Activated naive CD4-positive, alpha-beta T cell treated with anti-CD3 and anti-CD28 coated beads, Interleukin-2, amount 50 U/mL, for 24 hours (primary cell): ENCODE data around the gene TMEM9B.
"Not testable (repeated sequence)": the region's sequence is repeated elsewhere in the genome, so short reads cannot be mapped to it uniquely, and the experiment has no call there.

Source experiments
- H3K27ac Mint-ChIP-seq: one replicate; pipeline ENCODE4 v1.8.0; 2021; ENCODE audit warnings: mild to moderate bottlenecking, mixed read lengths
- H3K27me3 Mint-ChIP-seq: one replicate; pipeline ENCODE4 v1.8.0; 2021; ENCODE audit warnings: mixed read lengths
- H3K36me3 Mint-ChIP-seq: one replicate; pipeline ENCODE4 v1.8.0; 2021; ENCODE audit warnings: mixed read lengths
- H3K4me1 Mint-ChIP-seq: one replicate; pipeline ENCODE4 v1.8.0; 2021; ENCODE audit warnings: mixed read lengths
- H3K4me3 Mint-ChIP-seq: one replicate; pipeline ENCODE4 v1.8.0; 2021; ENCODE audit warnings: mild to moderate bottlenecking, mixed read lengths
- H3K9me3 Mint-ChIP-seq: one replicate; pipeline ENCODE4 v1.8.0; 2021; ENCODE audit warnings: mixed read lengths

The TMEM9B gene

GRCh38 chr11:8964324-8965320 is at the start of gene TMEM9B:
TSS of gene TMEM9B (minus strand) at chr11:8964442. CDS start at chr11:8964313, 129 bp downstream.
- Mint-ChIP-seq H3K9me3 (no peaks in the 10 kb centered on the region), H3K27me3 (no peaks in the 10 kb centered on the region), H3K27ac (peak within 1 kb of the TSS; percentile 95), H3K4me1 (peaks cover 28% of the 10 kb centered on the region), H3K36me3 (peaks cover 2% of the 10 kb centered on the region), H3K4me3 (peak within 1 kb of the TSS; percentile 99)

GRCh38 chr11:9013373-9013772 is 49.1 kb upstream of the TMEM9B start:
- Mint-ChIP-seq H3K27ac (no peak overlapping the region), H3K4me1 (peaks cover 15% of the 10 kb centered on the region), H3K27me3 (no peaks in the 10 kb centered on the region), H3K9me3 (no peaks in the 10 kb centered on the region), H3K36me3 (no peaks in the 10 kb centered on the region), H3K4me3 (no peak overlapping the region)

- H3K27ac Mint-ChIP-seq, H3K4me3 Mint-ChIP-seq, H3K27me3 Mint-ChIP-seq, H3K9me3 Mint-ChIP-seq, H3K4me1 Mint-ChIP-seq, H3K36me3 Mint-ChIP-seq: not testable (repeated sequence)
Observed at GRCh38 chr11:9009538-9009937, 45.3 kb upstream of the TMEM9B start.

GRCh38 chr11:9008661-9009060 is 44.4 kb upstream of the TMEM9B start:
- Mint-ChIP-seq H3K27ac (no peak overlapping the region), H3K9me3 (no peaks in the 10 kb centered on the region), H3K27me3 (peaks cover 6% of the 10 kb centered on the region), H3K4me3 (no peak overlapping the region), H3K4me1 (peaks cover 10% of the 10 kb centered on the region), H3K36me3 (no peaks in the 10 kb centered on the region)

GRCh38 chr11:9008011-9008550 is 43.8 kb upstream of the TMEM9B start:
- Mint-ChIP-seq H3K9me3 (no peaks in the 10 kb centered on the region), H3K36me3 (no peaks in the 10 kb centered on the region), H3K27me3 (peaks cover 7% of the 10 kb centered on the region), H3K27ac (no peak overlapping the region), H3K4me3 (no peak overlapping the region), H3K4me1 (peaks cover 13% of the 10 kb centered on the region)

GRCh38 chr11:9005087-9005486 is 40.8 kb upstream of the TMEM9B start:
- Mint-ChIP-seq H3K27me3 (peaks cover 14% of the 10 kb centered on the region), H3K9me3 (no peaks in the 10 kb centered on the region), H3K4me3 (peak overlapping the region; percentile 65), H3K36me3 (no peaks in the 10 kb centered on the region), H3K27ac (peak overlapping the region; percentile 49), H3K4me1 (peaks cover 35% of the 10 kb centered on the region)

GRCh38 chr11:9004183-9004926 is 40.1 kb upstream of the TMEM9B start:
- peaks cover 18% of the 10 kb centered on the region for H3K27me3 Mint-ChIP-seq
- no peaks in the 10 kb centered on the region for H3K9me3 Mint-ChIP-seq
- peak overlapping the region; percentile 3 for H3K27ac Mint-ChIP-seq
- no peaks in the 10 kb centered on the region for H3K36me3 Mint-ChIP-seq
- H3K4me3 Mint-ChIP-seq, result peak overlapping the region; percentile 65
- H3K4me1 Mint-ChIP-seq, result peaks cover 35% of the 10 kb centered on the region

GRCh38 chr11:9003573-9004182 is 39.4 kb upstream of the TMEM9B start, which contains the start of gene NRIP3:
TSS of gene NRIP3 (minus strand) at chr11:9004001. CDS start at chr11:9003935, 66 bp downstream.
- H3K4me3 Mint-ChIP-seq, result peak within 1 kb of the TSS; percentile 86
- H3K27me3 Mint-ChIP-seq, result peaks cover 23% of the 10 kb centered on the region
- H3K36me3 Mint-ChIP-seq, result peaks cover 3% of the 10 kb centered on the region
- peak within 1 kb of the TSS; percentile 59 for H3K27ac Mint-ChIP-seq
- H3K9me3 Mint-ChIP-seq, result no peaks in the 10 kb centered on the region
- peaks cover 35% of the 10 kb centered on the region for H3K4me1 Mint-ChIP-seq

GRCh38 chr11:9002920-9003572 is 38.8 kb upstream of the TMEM9B start:
- H3K4me1 Mint-ChIP-seq, result peaks cover 35% of the 10 kb centered on the region
- H3K9me3 Mint-ChIP-seq, result no peaks in the 10 kb centered on the region
- peak overlapping the region; percentile 59 for H3K27ac Mint-ChIP-seq
- H3K27me3 Mint-ChIP-seq, result peaks cover 28% of the 10 kb centered on the region
- peak overlapping the region; percentile 86 for H3K4me3 Mint-ChIP-seq
- peaks cover 3% of the 10 kb centered on the region for H3K36me3 Mint-ChIP-seq

GRCh38 chr11:9001736-9002135 is 37.5 kb upstream of the TMEM9B start:
- peaks cover 3% of the 10 kb centered on the region for H3K36me3 Mint-ChIP-seq
- no peak overlapping the region for H3K27ac Mint-ChIP-seq
- H3K4me1 Mint-ChIP-seq, result peaks cover 35% of the 10 kb centered on the region
- H3K4me3 Mint-ChIP-seq, result no peak overlapping the region
- H3K9me3 Mint-ChIP-seq, result no peaks in the 10 kb centered on the region
- peaks cover 33% of the 10 kb centered on the region for H3K27me3 Mint-ChIP-seq

- H3K27ac Mint-ChIP-seq, result no peak overlapping the region
- peaks cover 26% of the 10 kb centered on the region for H3K27me3 Mint-ChIP-seq
- H3K9me3 Mint-ChIP-seq, result no peaks in the 10 kb centered on the region
- H3K4me1 Mint-ChIP-seq, result peaks cover 21% of the 10 kb centered on the region
- no peak overlapping the region for H3K4me3 Mint-ChIP-seq
- peaks cover 3% of the 10 kb centered on the region for H3K36me3 Mint-ChIP-seq
Observed at GRCh38 chr11:8998017-8998416, 33.8 kb upstream of the TMEM9B start.

- Mint-ChIP-seq H3K9me3 (no peaks in the 10 kb centered on the region), H3K27ac (no peak overlapping the region), H3K4me1 (peaks cover 15% of the 10 kb centered on the region), H3K27me3 (peaks cover 26% of the 10 kb centered on the region), H3K36me3 (peaks cover 3% of the 10 kb centered on the region), H3K4me3 (no peak overlapping the region)
Observed at GRCh38 chr11:8997451-8997850, 33.2 kb upstream of the TMEM9B start.

GRCh38 chr11:8989453-8989852 is 25.2 kb upstream of the TMEM9B start:
- Mint-ChIP-seq H3K27ac (no peak overlapping the region), H3K4me1 (no peaks in the 10 kb centered on the region), H3K4me3 (no peak overlapping the region), H3K36me3 (no peaks in the 10 kb centered on the region), H3K27me3 (peaks cover 6% of the 10 kb centered on the region), H3K9me3 (no peaks in the 10 kb centered on the region)

GRCh38 chr11:8988329-8989234 is 24.3 kb upstream of the TMEM9B start:
- Mint-ChIP-seq H3K36me3 (no peaks in the 10 kb centered on the region), H3K4me1 (no peaks in the 10 kb centered on the region)

More at GRCh38 chr11:8988329-8989234, 24.3 kb upstream of the TMEM9B start:
- H3K27ac Mint-ChIP-seq, result no peak overlapping the region
- peaks cover 7% of the 10 kb centered on the region for H3K27me3 Mint-ChIP-seq
- H3K9me3 Mint-ChIP-seq, result no peaks in the 10 kb centered on the region
- H3K4me3 Mint-ChIP-seq, result no peak overlapping the region
